Activated T-helper 2 cell treated with anti-CD3 and anti-CD28 coated beads, Interferon-gamma antibody, Interleukin-2, Interleukin-4, amounts not matched to agents 10 μg/mL and 5 μg/mL and 100 μg/mL, durations not matched to agents 14 hours and 24 hours and 36 hours (primary cell): Measurements from ENCODE around the gene CEP170B. TPM values are rescaled to one million over a fixed set of nuclear protein-coding genes. Genes with fewer than 3 reads are reported as not detected.

ENCODE experiments used
- total RNA-seq: library from RNA; stranded (reverse); gene quantifications from 2 replicates; pipeline ENCODE4 v1.2.3, GENCODE V29; 2022

CEP170B gene
- total RNA-seq, 1 donor from 2014 or later, result 8.5 TPM

Other genes starting within 250 kb of the CEP170B start
- 93.7 and 93.8 TPM in 2 replicates for gene INF2, start 175.7 kb upstream of the CEP170B start, total RNA-seq
- gene ADSS1, start 141.0 kb upstream of the CEP170B start, total RNA-seq, result 1.1 and 2.4 TPM in 2 replicates
- gene SIVA1, start 112.1 kb upstream of the CEP170B start, total RNA-seq, result 96.0 and 104 TPM in 2 replicates
- 145 TPM in 2 replicates for gene AKT1, start 69.5 kb upstream of the CEP170B start, total RNA-seq
- 5.2 and 5.4 TPM in 2 replicates for gene ZBTB42, start 64.2 kb upstream of the CEP170B start, total RNA-seq
- gene PLD4, start 59.6 kb downstream of the CEP170B start, total RNA-seq, result 0.16 and 0.23 TPM in 2 replicates
- 0.02 and 0.07 TPM in 2 replicates for gene AHNAK2, start 113.1 kb downstream of the CEP170B start, total RNA-seq
- 0.94 and 1.4 TPM in 2 replicates for gene CLBA1, start 120.5 kb downstream of the CEP170B start, total RNA-seq
- gene CDCA4, start 155.8 kb downstream of the CEP170B start, total RNA-seq, result 47.7 and 49.6 TPM in 2 replicates
- 27.1 and 29.8 TPM in 2 replicates for gene GPR132, start 200.2 kb downstream of the CEP170B start, total RNA-seq